Erythroblast (primary cell): Measurements from ENCODE around the gene GAB4.

Experiments
- GATA1 ChIP-seq: IDR thresholded peaks from 2 replicates; pipeline ENCODE4 v1.6.1; 2011; ENCODE audit warnings: low read depth, mild to moderate bottlenecking, control low read depth, low read length, moderate library complexity
- POLR2A ChIP-seq: IDR thresholded peaks from 2 replicates; pipeline ENCODE4 v1.6.1; 2011; ENCODE audit warnings: mild to moderate bottlenecking, low read length

- TF ChIP-seq POLR2A (no peak), GATA1 (no peak)
Measured at GRCh38 chr22:17007852-17008731, at the start of gene GAB4.
